GM23338 (cell line): Measurements from ENCODE around the gene LARGE1.

Experiments
- CREB1 ChIP-seq: fragments of 250-450 bp; sonication (Bioruptor Pico); IDR thresholded peaks from 2 replicates; pipeline ENCODE4 v1.5.0; 2020; ENCODE audit warnings: low read depth, mild to moderate bottlenecking, moderate library complexity
- CTCF ChIP-seq, 2 experiments: fragments of 200-600 bp in 1 of 2; sonication (generic) in 1 of 2; conservative IDR thresholded peaks; 2 replicates each; pipeline versions ENCODE4 v1.5.1 to v1.6.1; 2016 to 2017; ENCODE audit warnings: antibody characterized with exemption in 2 of 2, low read depth in 2 of 2, mild to moderate bottlenecking in 2 of 2, moderate library complexity in 1 of 2
- ETS1 ChIP-seq: IDR thresholded peaks from 2 replicates; pipeline ENCODE4 v1.6.1; 2016; ENCODE audit warnings: antibody characterized with exemption
- EZH2 ChIP-seq: fragments of 200-600 bp; sonication (generic); IDR thresholded peaks from one replicate; pipeline ENCODE4 v1.8.0; 2017; ENCODE audit warnings: antibody characterized with exemption, mild to moderate bottlenecking, low read depth; ENCODE audit not compliant: unreplicated experiment
- EZH2phosphoT487 ChIP-seq: fragments of 200-600 bp; sonication (generic); IDR thresholded peaks from one replicate; pipeline ENCODE4 v1.8.1; 2018; ENCODE audit warnings: antibody characterized with exemption; ENCODE audit not compliant: unreplicated experiment
- JUNB ChIP-seq: IDR thresholded peaks from one replicate; pipeline ENCODE4 v1.6.1; 2016; ENCODE audit warnings: antibody characterized with exemption; ENCODE audit not compliant: unreplicated experiment
- NANOG ChIP-seq: IDR thresholded peaks from 2 replicates; pipeline ENCODE4 v1.6.1; 2016; ENCODE audit warnings: antibody characterized with exemption, borderline replicate concordance
- POLR2AphosphoS5 ChIP-seq: IDR thresholded peaks from 2 replicates; pipeline ENCODE4 v1.6.1; 2016; ENCODE audit warnings: antibody characterized with exemption, low read depth
- REST ChIP-seq: IDR thresholded peaks from one replicate; pipeline ENCODE4 v1.6.1; 2018; ENCODE audit warnings: antibody characterized with exemption; ENCODE audit not compliant: unreplicated experiment
- ZNF114 ChIP-seq: fragments of 250-450 bp; sonication (Bioruptor Pico); IDR thresholded peaks from 2 replicates; pipeline ENCODE4 v1.5.0; 2020; ENCODE audit warnings: mild to moderate bottlenecking, moderate library complexity
- ZNF331 ChIP-seq: fragments of 250-450 bp; sonication (Bioruptor Pico); IDR thresholded peaks from 2 replicates; pipeline ENCODE4 v1.5.0; 2020; ENCODE audit warnings: low read depth, mild to moderate bottlenecking, moderate library complexity
- ZNF462 ChIP-seq: fragments of 250-450 bp; sonication (Bioruptor Pico); IDR thresholded peaks from 2 replicates; pipeline ENCODE4 v1.5.0; 2020; ENCODE audit warnings: mild to moderate bottlenecking, moderate library complexity

GRCh38 chr22:33902073-33902472 lies 18.2 kb downstream of the LARGE1 start:
- TF ChIP-seq CTCF (conservative IDR thresholded peaks at IDR 0.05; ENCODE audit: low read depth in 2 of 2), result no peak
- no peak for TF ChIP-seq POLR2AphosphoS5
- TF ChIP-seq EZH2phosphoT487, result no peak
- TF ChIP-seq REST, result no peak
- TF ChIP-seq EZH2, result no peak
- TF ChIP-seq JUNB, result no peak
- TF ChIP-seq CREB1 (CRISPR knock-in tag), result no peak
- no peak for TF ChIP-seq ETS1
- TF ChIP-seq ZNF114 (CRISPR knock-in tag), result no peak
- TF ChIP-seq ZNF462 (CRISPR knock-in tag), result no peak
- no peak for TF ChIP-seq ZNF331 (CRISPR knock-in tag)
- TF ChIP-seq NANOG, result no peak
